Vagina (tissue), 2 donors: ENCODE data around the gene ZNF17.

Source experiments
- POLR2A ChIP-seq, 2 donors: fragments of 450-650 bp; IDR thresholded peaks; one replicate each; pipeline ENCODE4 v1.6.1; 2017; ENCODE audit warnings: antibody characterized with exemption in 2 of 2, mild to moderate bottlenecking in 2 of 2, moderate library complexity in 2 of 2
- TF ChIP-seq, protein P1 (sequence below), 3 experiments: fragments of 450-650 bp in 2 of 3; fragments of 200-600 bp in 1 of 3; sonication (generic) in 1 of 3; IDR thresholded peaks; one replicate each; pipeline ENCODE4 v1.5.1; 2017 to 2019; ENCODE audit warnings: antibody characterized with exemption in 3 of 3, mild to moderate bottlenecking in 2 of 3, moderate library complexity in 2 of 3

- TF ChIP-seq, protein P1, sequence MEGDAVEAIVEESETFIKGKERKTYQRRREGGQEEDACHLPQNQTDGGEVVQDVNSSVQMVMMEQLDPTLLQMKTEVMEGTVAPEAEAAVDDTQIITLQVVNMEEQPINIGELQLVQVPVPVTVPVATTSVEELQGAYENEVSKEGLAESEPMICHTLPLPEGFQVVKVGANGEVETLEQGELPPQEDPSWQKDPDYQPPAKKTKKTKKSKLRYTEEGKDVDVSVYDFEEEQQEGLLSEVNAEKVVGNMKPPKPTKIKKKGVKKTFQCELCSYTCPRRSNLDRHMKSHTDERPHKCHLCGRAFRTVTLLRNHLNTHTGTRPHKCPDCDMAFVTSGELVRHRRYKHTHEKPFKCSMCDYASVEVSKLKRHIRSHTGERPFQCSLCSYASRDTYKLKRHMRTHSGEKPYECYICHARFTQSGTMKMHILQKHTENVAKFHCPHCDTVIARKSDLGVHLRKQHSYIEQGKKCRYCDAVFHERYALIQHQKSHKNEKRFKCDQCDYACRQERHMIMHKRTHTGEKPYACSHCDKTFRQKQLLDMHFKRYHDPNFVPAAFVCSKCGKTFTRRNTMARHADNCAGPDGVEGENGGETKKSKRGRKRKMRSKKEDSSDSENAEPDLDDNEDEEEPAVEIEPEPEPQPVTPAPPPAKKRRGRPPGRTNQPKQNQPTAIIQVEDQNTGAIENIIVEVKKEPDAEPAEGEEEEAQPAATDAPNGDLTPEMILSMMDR (IDR thresholded peaks at IDR 0.05), result no peak
- TF ChIP-seq POLR2A (IDR thresholded peaks at IDR 0.05), result no peak
These were observed 15.3 kb upstream of the ZNF17 start for GRCh38 chr19:57395710-57396109.
